Colonic mucosa (tissue), 4 donors: ENCODE results near the gene SLC19A1. TPM values are rescaled to one million over a fixed set of nuclear protein-coding genes. Genes with fewer than 3 reads are reported as not detected.

ENCODE experiments used
- DNase-seq: peaks from one replicate; pipeline ENCODE4 v3.0.0-alpha.2; 2020
- H3K27ac ChIP-seq: fragments of 200-600 bp; one replicate; pipeline ENCODE4 v1.8.0; 2021
- H3K27me3 ChIP-seq: fragments of 200-600 bp; one replicate; pipeline ENCODE4 v1.8.0; 2021
- H3K36me3 ChIP-seq: fragments of 200-600 bp; one replicate; pipeline ENCODE4 v1.8.0; 2021
- H3K4me1 ChIP-seq: fragments of 200-600 bp; one replicate; pipeline ENCODE4 v1.8.0; 2021; ENCODE audit warnings: mild to moderate bottlenecking
- H3K4me3 ChIP-seq: fragments of 200-600 bp; one replicate; pipeline ENCODE4 v1.8.0; 2021
- H3K9ac ChIP-seq, 2 donors: one replicate each; pipeline ENCODE4 v1.7.0; 2013; ENCODE audit warnings: control low read depth in 2 of 2, low read depth in 2 of 2, low read length in 2 of 2
- H3K9me3 ChIP-seq: fragments of 200-600 bp; one replicate; pipeline ENCODE4 v1.8.0; 2021
- CTCF ChIP-seq: fragments of 200-600 bp; IDR thresholded peaks from one replicate; pipeline ENCODE4 v1.8.0; 2022; ENCODE audit warnings: antibody characterized with exemption, mild to moderate bottlenecking
- intact Hi-C: fragments of 100-400 bp; cut with DNase I; formaldehyde crosslinking; loops from one replicate; pipeline ENCODE4 v1.14.1; 2022
- total RNA-seq, 2 donors: library from RNA; stranded (reverse); fragmentation: NEBNext Ultra II Directional in 1 of 2; extraction: Animal tissue kit (Norgen Biotek cat#: 25700) in 1 of 2; gene quantifications; one replicate each; pipeline ENCODE4 v1.2.1, GENCODE V29; 2021
- donor health status: healthy.
- donor health status: DM: no; HTN: no; CAD: no.
- donor health status: DM: no; HTN: no; CAD: no.

The SLC19A1 gene
- total RNA-seq, 2 donors from 2014 or later: 10.7 to 25.3 TPM

GRCh38 chr21:45507888-45508508, 34.2 kb downstream of the SLC19A1 start:
- H3K4me1 ChIP-seq: no peaks in the 10 kb centered on the region
- H3K27me3 ChIP-seq: peaks cover 4% of the 10 kb centered on the region
- H3K9me3 ChIP-seq: no peaks in the 10 kb centered on the region
- H3K36me3 ChIP-seq: no peaks in the 10 kb centered on the region
- intact Hi-C loops: no loop called here
- no peak overlapping the region for H3K9ac ChIP-seq
- H3K27ac ChIP-seq: no peak overlapping the region
- no peak for DNase-seq
- no peak overlapping the region for H3K4me3 ChIP-seq
- TF ChIP-seq CTCF: no peak

- H3K4me1 ChIP-seq: no peaks in the 10 kb centered on the region
- H3K36me3 ChIP-seq: no peaks in the 10 kb centered on the region
- no peak overlapping the region for H3K4me3 ChIP-seq
- H3K9ac ChIP-seq: no peak overlapping the region
- no peak overlapping the region for H3K27ac ChIP-seq
- no peaks in the 10 kb centered on the region for H3K9me3 ChIP-seq
- intact Hi-C loops: no loop called here
- no peak for DNase-seq
- no peak for TF ChIP-seq CTCF
- peaks cover 4% of the 10 kb centered on the region for H3K27me3 ChIP-seq
Observed at GRCh38 chr21:45507523-45507875, 34.7 kb downstream of the SLC19A1 start.

- intact Hi-C loops: no loop called here
- Histone ChIP-seq H3K9me3 (no peaks in the 10 kb centered on the region), H3K4me1 (no peaks in the 10 kb centered on the region), H3K27me3 (peaks cover 4% of the 10 kb centered on the region), H3K4me3 (no peak overlapping the region), H3K9ac (no peak overlapping the region), H3K27ac (no peak overlapping the region), H3K36me3 (no peaks in the 10 kb centered on the region)
- DNase-seq: no peak
- no peak for TF ChIP-seq CTCF
Observed at GRCh38 chr21:45506836-45507522, 35.3 kb downstream of the SLC19A1 start.

GRCh38 chr21:45506241-45506817, 35.9 kb downstream of the SLC19A1 start:
- Histone ChIP-seq H3K4me1 (no peaks in the 10 kb centered on the region), H3K27me3 (peaks cover 4% of the 10 kb centered on the region), H3K36me3 (no peaks in the 10 kb centered on the region), H3K9ac (no peak overlapping the region), H3K9me3 (no peaks in the 10 kb centered on the region), H3K27ac (no peak overlapping the region), H3K4me3 (no peak overlapping the region)
- no peak for TF ChIP-seq CTCF
- no peak for DNase-seq
- intact Hi-C loops: no loop called here

- H3K36me3 ChIP-seq: no peaks in the 10 kb centered on the region
- H3K4me3 ChIP-seq: no peak overlapping the region
- peaks cover 4% of the 10 kb centered on the region for H3K27me3 ChIP-seq
- H3K9me3 ChIP-seq: no peaks in the 10 kb centered on the region
- intact Hi-C loops: no loop called here
- TF ChIP-seq CTCF: no peak
- H3K9ac ChIP-seq: no peak overlapping the region
- DNase-seq: no peak
- no peak overlapping the region for H3K27ac ChIP-seq
- H3K4me1 ChIP-seq: no peaks in the 10 kb centered on the region
Observed at GRCh38 chr21:45505416-45506021, 36.7 kb downstream of the SLC19A1 start.
